Mesenchymal stem cell (in vitro differentiated cells and primary cell): Measurements from ENCODE around the gene AAGAB.

Experiments
- DNase-seq: peaks from one replicate; pipeline ENCODE4 v3.0.0-alpha.2; 2013
- H2AFZ ChIP-seq: one replicate; pipeline ENCODE4 v1.6.1; 2013; ENCODE audit warnings: low read depth, mild to moderate bottlenecking, control low read depth, inconsistent platforms, low read length, moderate library complexity
- H2AK5ac ChIP-seq: 2 replicates; pipeline ENCODE4 v1.6.1; 2013; ENCODE audit warnings: low read length, moderate library complexity, mild to moderate bottlenecking, inconsistent platforms; ENCODE audit not compliant: severe bottlenecking
- H2BK120ac ChIP-seq: one replicate; pipeline ENCODE4 v1.6.1; 2013; ENCODE audit warnings: low read depth, mild to moderate bottlenecking, inconsistent platforms, low read length, moderate library complexity
- H2BK12ac ChIP-seq, 2 experiments: one replicate each; pipeline ENCODE4 v1.6.1; 2013; ENCODE audit warnings: inconsistent platforms in 2 of 2, low read length in 2 of 2, mild to moderate bottlenecking in 2 of 2, moderate library complexity in 2 of 2, control low read depth in 1 of 2
- H2BK15ac ChIP-seq: one replicate; pipeline ENCODE4 v1.6.1; 2013; ENCODE audit warnings: mild to moderate bottlenecking, low read depth, inconsistent platforms; ENCODE audit not compliant: poor library complexity, severe bottlenecking
- H2BK5ac ChIP-seq: 2 replicates; pipeline ENCODE4 v1.6.1; 2013; ENCODE audit warnings: low read depth, mild to moderate bottlenecking, low read length, control low read depth, inconsistent platforms; ENCODE audit not compliant: poor library complexity, severe bottlenecking
- H3K14ac ChIP-seq, 2 experiments: one replicate each; pipeline ENCODE4 v1.6.1; 2013; ENCODE audit warnings: inconsistent platforms in 2 of 2, low read length in 2 of 2, control low read depth in 1 of 2, mild to moderate bottlenecking in 1 of 2, moderate library complexity in 1 of 2
- H3K18ac ChIP-seq, 2 experiments: one replicate each; pipeline ENCODE4 v1.6.1; 2013; ENCODE audit warnings: inconsistent platforms in 2 of 2, low read length in 2 of 2, control low read depth in 1 of 2, low read depth in 1 of 2, mild to moderate bottlenecking in 1 of 2
- H3K23ac ChIP-seq, 2 experiments: one replicate each; pipeline ENCODE4 v1.6.1; 2013; ENCODE audit warnings: inconsistent platforms in 2 of 2, low read length in 2 of 2, mild to moderate bottlenecking in 2 of 2, moderate library complexity in 2 of 2, control low read depth in 1 of 2
- H3K27ac ChIP-seq: 2 replicates; pipeline ENCODE4 v1.5.1; 2013; ENCODE audit warnings: mild to moderate bottlenecking, moderate library complexity, low read length, control low read depth, inconsistent platforms; ENCODE audit not compliant: poor library complexity, severe bottlenecking
- H3K27me3 ChIP-seq, 2 experiments: 2 replicates each; pipeline versions ENCODE4 v1.6.1 to v1.7.0; 2013; ENCODE audit warnings: low read length in 2 of 2, mild to moderate bottlenecking in 2 of 2, moderate library complexity in 2 of 2, control low read depth in 1 of 2, inconsistent platforms in 1 of 2; ENCODE audit not compliant: control insufficient read depth in 1 of 2, insufficient read depth in 1 of 2
- H3K36me3 ChIP-seq, 2 experiments: 2 replicates each; pipeline versions ENCODE4 v1.6.1 to v1.7.0; 2013; ENCODE audit warnings: low read length in 2 of 2, control low read depth in 1 of 2, inconsistent platforms in 1 of 2, low read depth in 1 of 2, mild to moderate bottlenecking in 1 of 2; ENCODE audit not compliant: insufficient read depth in 2 of 2, control insufficient read depth in 1 of 2
- H3K4ac ChIP-seq, 2 experiments: one replicate each; pipeline ENCODE4 v1.6.1; 2013; ENCODE audit warnings: inconsistent platforms in 2 of 2, low read length in 2 of 2, mild to moderate bottlenecking in 2 of 2, moderate library complexity in 2 of 2, control low read depth in 1 of 2, low read depth in 1 of 2
- H3K4me1 ChIP-seq: 2 replicates; pipeline ENCODE4 v1.6.1; 2013; ENCODE audit warnings: low read depth, low read length, control low read depth; ENCODE audit not compliant: control insufficient read depth, insufficient read depth
- H3K4me2 ChIP-seq: 2 replicates; pipeline ENCODE4 v1.6.1; 2013; ENCODE audit warnings: low read length, mild to moderate bottlenecking, inconsistent platforms; ENCODE audit not compliant: poor library complexity, severe bottlenecking
- H3K4me3 ChIP-seq, 2 experiments: 2 replicates each; pipeline versions ENCODE4 v1.5.1 to v1.7.0; 2013; ENCODE audit warnings: low read length in 2 of 2, mild to moderate bottlenecking in 2 of 2, control low read depth in 1 of 2, low read depth in 1 of 2; ENCODE audit not compliant: insufficient read depth in 1 of 2
- H3K79me1 ChIP-seq: replicated peaks from 2 replicates; pipeline ENCODE4 v1.6.1; 2013; ENCODE audit warnings: mild to moderate bottlenecking, control low read depth, low read length, inconsistent platforms; ENCODE audit not compliant: poor library complexity, severe bottlenecking
- H3K9ac ChIP-seq: 2 replicates; pipeline ENCODE4 v1.7.0; 2013; ENCODE audit warnings: mild to moderate bottlenecking, low read length, moderate library complexity
- H3K9me3 ChIP-seq: 2 replicates; pipeline ENCODE4 v1.7.0; 2013; ENCODE audit warnings: mild to moderate bottlenecking, low read length; ENCODE audit not compliant: control insufficient read depth
- H4K8ac ChIP-seq: one replicate; pipeline ENCODE4 v1.6.1; 2013; ENCODE audit warnings: inconsistent platforms, mild to moderate bottlenecking, low read length, moderate library complexity
- H4K91ac ChIP-seq: one replicate; pipeline ENCODE4 v1.6.1; 2013; ENCODE audit warnings: mild to moderate bottlenecking, low read length, inconsistent platforms
- WGBS: methylation state at CpG from one replicate; pipeline ENCODE4 v1.1.7; 2013; ENCODE audit warnings: mixed read lengths; 5-methylcytosine and 5-hydroxymethylcytosine counted together

The AAGAB gene

DNA sequence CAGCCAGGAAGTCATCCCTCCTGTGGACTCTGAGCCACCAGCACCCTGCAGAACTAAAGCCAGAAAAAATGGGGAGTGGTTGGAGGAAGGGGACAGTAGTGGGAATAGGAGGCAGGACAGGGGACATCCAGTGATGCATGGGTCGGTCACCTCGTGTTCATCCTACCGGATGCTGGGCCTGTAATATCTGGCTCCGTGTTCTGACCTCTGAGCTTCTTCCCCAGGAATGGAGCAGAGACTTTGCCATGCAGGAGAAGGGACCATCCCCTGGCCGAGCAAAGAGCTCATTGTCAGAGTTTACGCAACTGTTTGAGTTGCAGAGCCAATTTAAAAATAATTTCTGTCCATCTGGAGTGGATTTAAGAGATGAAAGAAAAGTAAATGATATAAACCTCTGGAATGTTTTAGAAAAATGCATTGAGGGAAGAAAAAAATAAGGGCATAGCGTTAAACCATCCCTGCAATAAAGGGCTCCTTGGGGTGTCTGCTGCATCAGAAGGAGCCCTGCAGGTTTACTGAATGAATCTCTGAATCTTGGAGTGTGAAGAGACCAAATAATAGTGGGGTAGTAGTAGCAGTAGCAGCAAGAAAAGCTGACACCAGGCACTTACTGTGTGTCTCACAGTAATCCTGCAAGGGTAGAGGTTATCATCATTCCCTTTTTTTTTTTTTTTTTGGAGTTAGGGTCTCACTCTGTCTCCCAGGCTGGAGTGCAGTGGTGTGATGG, 70.9 kb downstream of the AAGAB start:
- H2BK15ac ChIP-seq: no peak overlapping the region
- no peak overlapping the region for H2BK12ac ChIP-seq
- no peaks in the 10 kb centered on the region for H3K27me3 ChIP-seq
- H2AK5ac ChIP-seq: no peak overlapping the region
- H4K91ac ChIP-seq: no peak overlapping the region
- no peak overlapping the region for H3K4me2 ChIP-seq
- no peak for DNase-seq
- peaks cover 6% of the 10 kb centered on the region for H3K79me1 ChIP-seq
- peaks cover 51 to 81% of the 10 kb centered on the region in 2 experiments for H3K36me3 ChIP-seq
- no peak overlapping the region for H3K23ac ChIP-seq
- WGBS: 94% methylated on average over 7 of the region's 7 CpGs
- peaks cover 22% of the 10 kb centered on the region for H3K4me1 ChIP-seq
- H2BK5ac ChIP-seq: no peak overlapping the region
- H3K4ac ChIP-seq: no peak overlapping the region
- peak overlapping the region; percentile 61 for H3K9ac ChIP-seq
- no peak overlapping the region for H2AFZ ChIP-seq
- no peak overlapping the region for H3K4me3 ChIP-seq
- H3K14ac ChIP-seq: no peak overlapping the region
- no peak overlapping the region for H4K8ac ChIP-seq
- H3K27ac ChIP-seq: no peak overlapping the region
- no peaks in the 10 kb centered on the region for H3K9me3 ChIP-seq
- H3K18ac ChIP-seq: no peak overlapping the region
- H2BK120ac ChIP-seq: no peak overlapping the region

DNA sequence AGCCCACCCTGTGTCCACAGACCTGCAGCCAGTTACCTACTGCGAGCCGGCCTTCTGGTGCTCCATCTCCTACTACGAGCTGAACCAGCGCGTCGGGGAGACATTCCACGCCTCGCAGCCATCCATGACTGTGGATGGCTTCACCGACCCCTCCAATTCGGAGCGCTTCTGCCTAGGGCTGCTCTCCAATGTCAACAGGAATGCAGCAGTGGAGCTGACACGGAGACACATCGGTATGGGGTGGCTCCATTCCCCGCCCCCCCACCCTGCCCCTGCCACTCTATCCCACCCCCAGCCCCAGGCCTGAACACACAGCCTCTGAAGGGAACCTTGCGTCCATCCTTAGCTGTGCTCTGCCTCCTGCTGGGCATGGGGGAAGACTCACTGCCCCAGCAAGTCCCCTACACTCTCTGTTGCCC, 73.2 kb downstream of the AAGAB start:
- no peaks in the 10 kb centered on the region for H3K9me3 ChIP-seq
- H2BK5ac ChIP-seq: no peak overlapping the region
- WGBS: over 99% methylated on average over 14 of the region's 15 CpGs
- no peak overlapping the region for H3K9ac ChIP-seq
- H3K14ac ChIP-seq: no peak overlapping the region
- no peak overlapping the region for H3K4me2 ChIP-seq
- H2BK15ac ChIP-seq: no peak overlapping the region
- no peak overlapping the region for H3K4me3 ChIP-seq
- no peak overlapping the region for H2AK5ac ChIP-seq
- H3K4me1 ChIP-seq: peaks cover 35% of the 10 kb centered on the region
- peaks cover 8% of the 10 kb centered on the region for H3K79me1 ChIP-seq
- H2BK120ac ChIP-seq: no peak overlapping the region
- no peak for DNase-seq
- peak overlapping the region in 1 of 2 experiments; percentile 24 for H2BK12ac ChIP-seq
- no peak overlapping the region for H3K27ac ChIP-seq
- no peak overlapping the region for H3K23ac ChIP-seq
- no peak overlapping the region for H2AFZ ChIP-seq
- H3K36me3 ChIP-seq: peaks cover 35 to 76% of the 10 kb centered on the region in 2 experiments
- no peak overlapping the region for H3K4ac ChIP-seq
- H4K8ac ChIP-seq: no peak overlapping the region
- no peak overlapping the region for H4K91ac ChIP-seq
- peak overlapping the region in 1 of 2 experiments; percentile 43 for H3K18ac ChIP-seq
- no peaks in the 10 kb centered on the region for H3K27me3 ChIP-seq

DNA sequence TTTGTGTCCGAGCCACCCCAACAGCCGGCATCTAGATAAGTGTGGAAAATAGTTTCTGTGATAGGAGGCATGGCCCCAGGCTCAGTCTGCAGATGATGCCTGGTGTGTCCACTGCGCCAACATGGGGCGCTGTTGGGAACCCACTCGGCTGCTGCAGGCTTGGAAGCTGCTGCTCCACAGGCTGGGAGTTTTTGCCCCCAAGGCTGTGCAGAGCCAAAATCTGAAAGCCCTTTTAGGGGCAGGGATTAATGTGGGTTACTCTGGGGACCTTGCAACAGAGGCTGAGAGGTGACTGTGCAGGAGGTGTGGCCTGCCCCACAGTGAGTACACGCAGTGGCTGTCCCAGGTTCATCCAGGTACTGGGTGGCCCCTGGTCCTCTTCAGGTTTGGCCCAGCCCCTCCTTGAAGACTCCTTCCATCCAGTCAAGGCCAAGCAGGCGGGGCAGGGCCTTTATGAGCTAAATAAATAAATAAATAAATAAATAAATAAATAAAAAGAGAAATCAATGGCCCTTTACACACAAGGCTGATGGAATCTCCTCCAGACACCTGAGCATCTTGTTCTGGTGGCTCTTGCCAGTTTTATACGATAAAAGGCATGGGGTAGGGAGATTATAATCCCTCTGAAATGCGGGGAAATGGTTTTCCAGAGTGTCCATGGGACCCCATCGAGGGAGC, 73.8 kb downstream of the AAGAB start:
- H2AFZ ChIP-seq: no peak overlapping the region
- peak overlapping the region in 1 of 2 experiments; percentile 54 for H3K4ac ChIP-seq
- H3K9ac ChIP-seq: no peak overlapping the region
- H3K79me1 ChIP-seq: peaks cover 8% of the 10 kb centered on the region
- H4K91ac ChIP-seq: no peak overlapping the region
- no peak overlapping the region for H4K8ac ChIP-seq
- H3K4me3 ChIP-seq: no peak overlapping the region
- H2AK5ac ChIP-seq: peak overlapping the region; percentile 61
- H3K14ac ChIP-seq: peak overlapping the region in 1 of 2 experiments; percentile 23
- H3K23ac ChIP-seq: no peak overlapping the region
- H2BK12ac ChIP-seq: no peak overlapping the region
- H2BK120ac ChIP-seq: no peak overlapping the region
- peaks cover 35% of the 10 kb centered on the region for H3K4me1 ChIP-seq
- no peak overlapping the region for H3K4me2 ChIP-seq
- H3K9me3 ChIP-seq: no peaks in the 10 kb centered on the region
- H2BK15ac ChIP-seq: no peak overlapping the region
- no peak for DNase-seq
- H3K36me3 ChIP-seq: peaks cover 36 to 76% of the 10 kb centered on the region in 2 experiments
- H3K27me3 ChIP-seq: no peaks in the 10 kb centered on the region
- no peak overlapping the region for H2BK5ac ChIP-seq
- peak overlapping the region; percentile 34 to 56 for H3K18ac ChIP-seq
- 98% methylated on average over 9 of the region's 10 CpGs for WGBS
- no peak overlapping the region for H3K27ac ChIP-seq

DNA sequence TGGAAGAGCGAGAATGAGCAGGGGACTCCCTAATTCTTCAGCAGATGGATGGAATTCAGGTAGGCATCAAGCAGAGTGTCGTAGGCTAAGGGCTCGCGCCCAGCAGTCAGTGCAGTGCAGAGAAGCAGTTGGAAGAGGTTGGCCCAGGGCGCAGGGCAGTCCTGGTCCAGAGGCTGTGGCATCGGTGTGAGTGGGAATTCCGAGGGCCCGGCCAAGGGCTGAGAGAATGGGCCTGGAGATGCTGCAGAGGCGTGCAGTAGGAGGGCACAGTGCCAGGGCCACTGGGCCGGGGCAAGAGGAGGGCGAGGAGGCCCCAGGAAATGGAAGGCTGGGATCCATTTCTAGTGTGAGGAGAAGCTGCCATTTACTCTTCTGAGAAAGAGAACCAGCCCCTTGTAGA, 74.4 kb downstream of the AAGAB start:
- peak overlapping the region; percentile 34 to 90 for H3K18ac ChIP-seq
- peak overlapping the region; percentile 71 for H2AK5ac ChIP-seq
- peak overlapping the region; percentile 45 for H4K8ac ChIP-seq
- WGBS: 97% methylated on average over 11 of the region's 11 CpGs
- DNase-seq: no peak
- H3K27me3 ChIP-seq: no peaks in the 10 kb centered on the region
- H2BK5ac ChIP-seq: no peak overlapping the region
- peak overlapping the region in 1 of 2 experiments; percentile 64 for H3K14ac ChIP-seq
- H2BK120ac ChIP-seq: no peak overlapping the region
- H2BK12ac ChIP-seq: peak overlapping the region; percentile 2 to 51
- peak overlapping the region; percentile 67 for H4K91ac ChIP-seq
- H3K4me2 ChIP-seq: no peak overlapping the region
- peak overlapping the region in 1 of 2 experiments; percentile 63 for H3K4ac ChIP-seq
- H3K23ac ChIP-seq: no peak overlapping the region
- no peak overlapping the region for H2AFZ ChIP-seq
- peaks cover 8% of the 10 kb centered on the region for H3K79me1 ChIP-seq
- H2BK15ac ChIP-seq: peak overlapping the region; percentile 34
- no peaks in the 10 kb centered on the region for H3K9me3 ChIP-seq
- H3K4me3 ChIP-seq: no peak overlapping the region
- H3K4me1 ChIP-seq: peaks cover 34% of the 10 kb centered on the region
- no peak overlapping the region for H3K9ac ChIP-seq
- peaks cover 36 to 76% of the 10 kb centered on the region in 2 experiments for H3K36me3 ChIP-seq
- no peak overlapping the region for H3K27ac ChIP-seq
